ENCODE results near the gene ALK.

Gene ALK

DNA sequence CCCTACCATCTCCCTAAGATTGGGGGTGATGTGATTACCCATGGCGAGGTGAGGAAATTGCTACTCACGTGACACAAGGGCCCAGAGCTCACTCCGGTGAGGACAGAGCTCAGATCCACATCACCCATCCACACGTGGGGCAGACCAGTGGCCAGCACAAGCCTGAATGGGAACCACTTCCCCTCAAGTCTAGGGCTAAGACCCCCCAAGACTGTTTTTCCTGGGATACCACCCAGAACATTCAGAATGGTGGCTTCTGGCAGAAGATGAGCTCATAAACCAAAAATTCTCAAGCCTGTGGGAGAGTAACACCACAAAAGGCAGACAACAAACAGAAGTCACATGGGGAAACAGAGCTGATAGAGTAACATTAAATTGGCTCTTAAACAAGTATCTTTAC is 321.4 kb downstream of the ALK start:
- H3K4me3 ChIP-seq, result no peak overlapping the region
- H3K27ac ChIP-seq, result no peak overlapping the region

GRCh38 chr2:29598978-29599377 is 322.4 kb downstream of the ALK start:
- Histone ChIP-seq H3K27ac (no peak overlapping the region), H3K4me3 (no peak overlapping the region)

GRCh38 chr2:29597035-29597434 is 324.4 kb downstream of the ALK start:
- no peak overlapping the region for H3K4me3 ChIP-seq
- no peak overlapping the region for H3K27ac ChIP-seq

DNA sequence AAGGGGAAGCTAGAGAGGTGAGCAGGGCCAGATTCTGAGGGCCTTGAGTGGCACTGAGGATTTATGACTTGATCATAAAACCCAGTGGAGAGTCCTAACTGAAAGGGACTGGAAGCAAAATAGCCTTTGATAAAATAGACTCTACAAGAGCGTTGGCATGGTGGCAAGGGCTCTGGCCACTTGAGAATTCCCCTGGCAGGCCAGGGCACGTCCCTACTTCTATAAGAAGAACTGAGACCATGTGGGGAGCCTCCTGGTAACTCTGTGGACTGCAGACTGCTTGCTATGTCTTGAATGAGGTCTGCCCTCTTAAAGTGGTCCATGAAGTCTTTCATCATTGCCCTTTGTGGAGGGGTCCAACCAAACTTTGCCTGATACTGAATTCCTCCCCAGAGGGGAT is 324.8 kb downstream of the ALK start:
- H3K27ac ChIP-seq, result no peak overlapping the region
- H3K4me3 ChIP-seq, result no peak overlapping the region

GRCh38 chr2:29591600-29591999 is 329.8 kb downstream of the ALK start:
- Histone ChIP-seq H3K27ac (no peak overlapping the region), H3K4me3 (no peak overlapping the region)

- Histone ChIP-seq H3K27ac (no peak overlapping the region), H3K4me3 (no peak overlapping the region)
These were observed 331.2 kb downstream of the ALK start for GRCh38 chr2:29590211-29590610.

DNA sequence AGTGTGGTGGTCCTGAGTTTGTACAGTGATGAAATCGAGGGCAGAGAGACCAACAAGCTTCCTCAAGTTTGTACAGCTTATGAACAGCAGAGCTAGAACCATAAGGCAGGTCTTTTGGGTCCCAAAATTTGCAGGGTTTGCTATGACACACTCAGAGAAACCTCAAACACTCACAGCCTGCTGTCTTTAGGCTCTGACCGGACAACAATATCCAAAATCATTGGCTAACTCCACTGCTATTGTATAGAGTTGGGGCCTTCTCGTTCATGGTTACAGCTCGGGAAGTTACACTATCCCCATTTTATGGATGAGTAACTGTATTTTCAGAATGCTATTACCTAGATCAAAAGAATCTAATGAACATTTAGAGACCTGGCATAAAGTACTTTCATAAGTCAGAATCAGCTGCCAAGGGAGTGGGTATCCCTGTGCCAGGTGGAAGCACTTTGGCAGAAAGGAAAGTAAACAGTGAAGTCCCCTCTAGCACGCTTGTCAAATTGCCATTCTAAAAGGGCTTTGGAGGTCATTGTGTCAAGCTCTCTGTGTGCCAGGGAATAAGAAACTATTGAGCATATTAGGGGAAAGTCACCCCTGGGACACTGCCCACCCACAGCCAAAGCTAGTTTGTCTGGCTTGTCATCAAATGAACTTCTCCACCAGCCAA is 331.8 kb downstream of the ALK start:
- H3K4me3 ChIP-seq, result no peak overlapping the region
- H3K27ac ChIP-seq, result no peak overlapping the region

GRCh38 chr2:29587402-29588190 is 333.8 kb downstream of the ALK start:
- no peak overlapping the region for H3K4me3 ChIP-seq
- no peak overlapping the region for H3K27ac ChIP-seq

DNA sequence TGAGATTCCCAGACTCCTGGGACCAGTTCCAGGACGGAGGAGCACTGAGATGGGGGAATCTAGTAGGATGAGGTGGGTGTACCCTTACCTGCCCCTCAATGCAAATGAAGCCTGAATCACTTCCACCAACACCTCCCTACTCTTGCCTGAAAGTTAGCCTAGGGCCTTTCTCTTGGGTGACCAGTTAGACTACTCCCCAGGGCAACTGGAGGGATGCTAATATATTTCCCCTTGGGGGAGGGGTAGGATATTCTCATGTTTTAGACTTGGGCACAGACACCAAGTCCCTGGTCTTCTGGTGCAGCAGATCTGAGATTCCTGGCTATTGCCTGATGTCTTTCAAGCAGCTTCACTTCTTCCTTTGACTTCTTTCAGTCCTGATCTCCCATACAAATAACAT is 334.5 kb downstream of the ALK start:
- H3K27ac ChIP-seq, result no peak overlapping the region

DNA sequence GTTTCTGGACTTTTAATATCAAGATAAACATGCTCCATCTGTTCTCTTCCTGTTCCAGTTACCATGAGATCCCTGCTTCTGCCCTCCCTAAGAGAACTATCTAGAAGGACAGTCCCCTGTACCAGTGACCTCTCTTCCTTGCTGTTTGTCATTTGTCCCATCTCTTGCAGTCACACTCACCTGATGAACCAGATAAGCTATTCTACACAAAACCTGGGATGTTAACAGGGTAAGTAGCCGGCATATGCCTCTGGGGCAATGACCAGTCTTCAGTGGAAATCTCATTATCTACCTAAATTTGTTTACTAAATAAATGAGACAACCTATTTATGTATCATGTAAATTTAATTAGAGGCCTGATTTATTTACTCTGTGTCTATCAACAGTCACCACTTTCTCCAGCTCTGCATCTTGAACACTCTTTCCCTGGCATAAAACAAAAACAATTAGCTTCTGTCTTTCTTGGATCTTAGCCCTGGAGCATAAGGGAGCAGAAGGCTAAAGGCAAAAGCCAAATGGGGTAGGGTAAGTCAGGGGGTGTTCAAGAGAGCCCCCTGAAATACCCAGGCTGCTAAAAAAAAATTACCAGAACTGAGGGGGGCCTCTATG is 337.7 kb downstream of the ALK start:
- Histone ChIP-seq H3K27ac (no peak overlapping the region), H3K4me3 (no peak overlapping the region)

More for the DNA sequence above, 334.5 kb downstream of the ALK start:
- H3K4me3 ChIP-seq, result no peak overlapping the region

GRCh38 chr2:29583104-29583503 is 338.3 kb downstream of the ALK start:
- H3K4me3 ChIP-seq, result no peak overlapping the region
- no peak overlapping the region for H3K27ac ChIP-seq

DNA sequence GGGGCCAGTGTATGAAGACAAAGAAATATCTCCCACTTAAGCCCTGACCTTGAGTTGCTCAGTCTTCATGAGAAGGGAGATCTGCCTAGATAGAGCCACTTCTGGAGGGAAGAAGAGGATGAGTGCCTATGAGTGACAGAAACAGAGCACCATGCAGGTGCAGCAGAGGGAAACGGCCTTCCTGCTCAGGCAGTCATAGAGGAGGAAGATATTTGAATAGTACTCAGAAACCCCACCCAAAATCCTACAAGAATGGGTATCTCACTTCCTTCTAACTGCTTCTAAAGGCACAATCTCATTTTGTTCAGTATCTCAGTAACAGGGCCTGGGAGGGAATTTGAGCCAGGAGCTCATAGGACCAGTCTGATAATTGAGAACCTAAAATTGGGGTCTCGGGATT is 339.3 kb downstream of the ALK start:
- no peak overlapping the region for H3K4me3 ChIP-seq
- H3K27ac ChIP-seq, result no peak overlapping the region

GRCh38 chr2:29580223-29580622 is 341.2 kb downstream of the ALK start:
- Histone ChIP-seq H3K27ac (no peak overlapping the region), H3K4me3 (no peak overlapping the region)

- Histone ChIP-seq H3K27ac (no peak overlapping the region), H3K4me3 (no peak overlapping the region)
These were observed 341.8 kb downstream of the ALK start for GRCh38 chr2:29579495-29580169.

DNA sequence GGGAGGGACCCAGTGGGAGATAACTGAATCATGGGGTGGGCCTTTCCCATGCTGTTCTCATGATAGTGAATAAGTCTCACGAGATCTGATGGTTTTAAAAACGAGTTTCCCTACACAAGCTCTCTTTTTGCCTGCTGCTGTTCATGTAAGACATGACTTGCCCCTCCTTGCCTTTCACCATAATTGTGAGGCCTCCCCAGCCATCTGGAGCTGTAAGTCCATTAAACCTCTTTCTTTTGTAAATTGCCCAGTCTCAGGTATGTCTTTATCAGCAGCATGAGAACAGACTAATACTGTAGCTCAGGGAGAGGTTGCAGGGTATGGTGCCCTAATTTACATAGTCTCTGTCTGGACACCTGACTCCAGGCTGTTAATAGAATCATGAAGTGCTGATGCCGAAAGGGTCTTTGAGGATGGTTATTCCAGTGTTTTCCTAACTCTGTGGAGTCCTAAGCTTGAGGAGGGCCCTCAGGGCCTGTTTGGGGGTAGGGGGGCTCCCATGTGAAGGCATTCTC is 343.2 kb downstream of the ALK start:
- H3K27ac ChIP-seq, result no peak overlapping the region
- H3K4me3 ChIP-seq, result no peak overlapping the region

- no peak overlapping the region for H3K4me3 ChIP-seq
- no peak overlapping the region for H3K27ac ChIP-seq
These were observed 345.2 kb downstream of the ALK start for GRCh38 chr2:29576231-29576630.

GRCh38 chr2:29575370-29575890 is 346.0 kb downstream of the ALK start:
- Histone ChIP-seq H3K4me3 (no peak overlapping the region), H3K27ac (no peak overlapping the region)

GRCh38 chr2:29573612-29574011 is 347.8 kb downstream of the ALK start:
- Histone ChIP-seq H3K27ac (no peak overlapping the region), H3K4me3 (no peak overlapping the region)

DNA sequence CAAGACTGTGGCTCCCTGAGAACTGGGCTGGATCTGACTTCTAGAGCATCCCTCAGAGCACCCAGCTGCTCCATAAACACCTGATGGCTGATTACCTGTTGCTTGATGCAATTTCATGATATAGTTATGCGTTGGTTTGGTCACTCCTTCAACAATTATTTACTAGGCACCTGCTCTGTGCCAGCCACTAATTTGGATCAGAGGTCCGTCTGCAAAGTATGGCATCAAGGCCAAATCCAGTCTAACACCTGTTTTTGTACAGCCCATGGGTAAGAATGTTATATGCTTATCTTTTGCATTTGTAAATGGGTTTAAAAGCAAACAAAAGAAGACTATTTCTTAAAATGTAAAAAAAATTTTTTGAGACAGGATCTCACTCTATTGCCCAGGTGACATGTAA is 348.2 kb downstream of the ALK start:
- no peak overlapping the region for H3K4me3 ChIP-seq
- H3K27ac ChIP-seq, result no peak overlapping the region

DNA sequence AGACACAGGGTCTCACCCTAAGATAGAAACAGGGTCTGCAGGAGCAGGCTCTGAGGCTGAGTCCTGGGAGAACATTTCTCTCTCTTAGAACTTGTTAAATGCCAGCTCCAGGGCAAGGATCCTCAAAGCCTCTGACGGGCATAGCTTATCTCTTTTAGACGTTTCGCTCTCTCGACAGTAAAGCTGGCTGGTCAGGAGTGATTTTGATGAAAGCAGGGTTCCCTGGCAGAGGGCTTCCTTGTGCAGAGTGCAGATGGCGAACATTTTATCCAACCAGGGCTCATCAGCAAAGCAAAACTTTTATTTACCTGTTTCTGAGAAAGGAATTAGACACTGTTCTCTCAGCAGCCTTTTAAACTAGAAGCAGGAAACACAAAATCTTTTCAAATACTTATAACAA is 350.8 kb downstream of the ALK start:
- H3K4me3 ChIP-seq, result no peak overlapping the region
- no peak overlapping the region for H3K27ac ChIP-seq

Measured in skin epidermis (tissue), 12 donors.